IMR-90 (cell line): ENCODE measurements around the gene JADE2. TPM values are rescaled to one million over a fixed set of nuclear protein-coding genes. Genes with fewer than 3 reads are reported as not detected.

Experiments
- ATAC-seq: fragments of 200-7000 bp; cut with Tn5 transposase; 2 replicates; pipeline ENCODE4 v1.9.1; 2020; ENCODE audit warnings: low read depth, mild to moderate bottlenecking, moderate library complexity
- BruUV-seq: library from RNA; stranded (reverse); fragments of 400-500 nt; replicated peaks from 2 replicates; lab custom pipeline; 2021; lab: Mats Ljungman, UMichigan
- CTCF ChIA-PET: fragments of 300-600 bp; formaldehyde crosslinking; extraction: SDS; loops from one replicate; lab custom pipeline; 2021; ENCODE audit warnings: antibody characterized with exemption; lab: Yijun Ruan, JAX
- POLR2A ChIA-PET: fragments of 300-600 bp; sonication (Branson Sonifier 250); formaldehyde crosslinking; loops from one replicate; lab custom pipeline; 2022; ENCODE audit warnings: antibody characterized with exemption; ENCODE audit not compliant: unreplicated experiment; lab: Charles Lee
- DNase-seq: peaks from one replicate; pipeline ENCODE4 v3.0.0; 2013
- H2AFZ ChIP-seq: replicated peaks from 2 replicates; pipeline ENCODE3; 2013; ENCODE audit warnings: low read length, mild to moderate bottlenecking; ENCODE audit not compliant: poor library complexity
- H2AK5ac ChIP-seq: 2 replicates; pipeline ENCODE4 v1.6.1; 2013; ENCODE audit warnings: low read depth, low read length, inconsistent platforms
- H2AK9ac ChIP-seq: replicated peaks from 2 replicates; pipeline ENCODE3; 2013; ENCODE audit warnings: mild to moderate bottlenecking, low read depth, low read length, moderate library complexity; ENCODE audit not compliant: poor library complexity
- H2BK120ac ChIP-seq: 2 replicates; pipeline ENCODE4 v1.6.1; 2013; ENCODE audit warnings: low read depth, low read length, inconsistent platforms
- H2BK15ac ChIP-seq: 3 replicates; pipeline ENCODE4 v1.6.1; 2013; ENCODE audit warnings: low read depth, low read length, inconsistent platforms
- H2BK20ac ChIP-seq: 2 replicates; pipeline ENCODE4 v1.6.1; 2013; ENCODE audit warnings: low read depth, mild to moderate bottlenecking, inconsistent platforms, low read length, moderate library complexity
- H2BK5ac ChIP-seq: 2 replicates; pipeline ENCODE4 v1.6.1; 2013; ENCODE audit warnings: mild to moderate bottlenecking, low read depth, low read length, inconsistent platforms; ENCODE audit not compliant: poor library complexity, severe bottlenecking
- H3K14ac ChIP-seq: replicated peaks from 2 replicates; pipeline ENCODE4 v1.6.1; 2013; ENCODE audit warnings: low read depth, low read length, inconsistent platforms
- H3K18ac ChIP-seq: 2 replicates; pipeline ENCODE4 v1.6.1; 2013; ENCODE audit warnings: low read depth, low read length, control low read depth
- H3K23ac ChIP-seq: 2 replicates; pipeline ENCODE4 v1.6.1; 2013; ENCODE audit warnings: low read depth, low read length, inconsistent platforms
- H3K27ac ChIP-seq: 2 replicates; pipeline ENCODE4 v1.5.1; 2013; ENCODE audit warnings: mild to moderate bottlenecking, control low read depth, low read length; ENCODE audit not compliant: insufficient read depth
- H3K27me3 ChIP-seq: 2 replicates; pipeline ENCODE4 v1.6.1; 2013; ENCODE audit warnings: low read length; ENCODE audit not compliant: control insufficient read depth, insufficient read depth
- H3K36me3 ChIP-seq: 2 replicates; pipeline ENCODE4 v1.6.1; 2013; ENCODE audit warnings: low read length, mixed read lengths; ENCODE audit not compliant: control insufficient read depth, insufficient read depth
- H3K4ac ChIP-seq: 2 replicates; pipeline ENCODE4 v1.6.1; 2013; ENCODE audit warnings: low read depth, low read length, inconsistent platforms
- H3K4me1 ChIP-seq: 2 replicates; pipeline ENCODE4 v1.6.1; 2013; ENCODE audit warnings: low read length, mixed read lengths; ENCODE audit not compliant: control insufficient read depth, insufficient read depth
- H3K4me2 ChIP-seq: 2 replicates; pipeline ENCODE4 v1.6.1; 2013; ENCODE audit warnings: low read depth, mild to moderate bottlenecking, control low read depth, low read length, moderate library complexity
- H3K4me3 ChIP-seq: 2 replicates; pipeline ENCODE4 v1.5.1; 2013; ENCODE audit warnings: low read depth, mild to moderate bottlenecking, control low read depth, low read length, moderate library complexity; ENCODE audit not compliant: insufficient read depth
- H3K56ac ChIP-seq: 2 replicates; pipeline ENCODE4 v1.6.1; 2013; ENCODE audit warnings: low read length, inconsistent platforms; ENCODE audit not compliant: insufficient read depth; ENCODE audit errors: extremely low read depth
- H3K79me1 ChIP-seq, 2 experiments: 2 replicates each; pipeline ENCODE4 v1.6.1; 2013; ENCODE audit warnings: low read length in 2 of 2, inconsistent platforms in 1 of 2, low read depth in 1 of 2
- H3K9ac ChIP-seq: 2 replicates; pipeline ENCODE4 v1.6.1; 2013; ENCODE audit warnings: low read depth, low read length, control low read depth
- H3K9me1 ChIP-seq: 2 replicates; pipeline ENCODE4 v1.6.1; 2013; ENCODE audit warnings: low read length, inconsistent platforms; ENCODE audit not compliant: insufficient read depth
- H3K9me3 ChIP-seq: 2 replicates; pipeline ENCODE4 v1.6.1; 2013; ENCODE audit warnings: low read length; ENCODE audit not compliant: control insufficient read depth, insufficient read depth
- H4K20me1 ChIP-seq: 2 replicates; pipeline ENCODE4 v1.6.1; 2013; ENCODE audit warnings: low read length, inconsistent platforms; ENCODE audit not compliant: insufficient read depth
- H4K5ac ChIP-seq: 2 replicates; pipeline ENCODE4 v1.6.1; 2013; ENCODE audit warnings: mild to moderate bottlenecking, low read depth, low read length, control low read depth
- H4K8ac ChIP-seq, 2 experiments: 2 replicates each; pipeline ENCODE4 v1.6.1; 2013; ENCODE audit warnings: low read depth in 2 of 2, low read length in 2 of 2, control low read depth in 1 of 2, inconsistent platforms in 1 of 2
- H4K91ac ChIP-seq: 2 replicates; pipeline ENCODE4 v1.6.1; 2013; ENCODE audit warnings: low read depth, low read length, inconsistent platforms; ENCODE audit not compliant: insufficient read depth
- BHLHE40 ChIP-seq: fragments of 150-350 bp; IDR thresholded peaks from 2 replicates; pipeline ENCODE4 v1.6.1; 2016; ENCODE audit warnings: mild to moderate bottlenecking, low read depth, low read length
- CHD1 ChIP-seq: IDR thresholded peaks from 2 replicates; pipeline ENCODE4 v1.6.1; 2012; ENCODE audit warnings: low read depth, low read length, improper control_type of control experiment
- ELK1 ChIP-seq: fragments of 150-350 bp; IDR thresholded peaks from 2 replicates; pipeline ENCODE4 v1.6.1; 2016; ENCODE audit warnings: low read depth, mild to moderate bottlenecking, low read length, moderate library complexity, borderline replicate concordance
- MAFK ChIP-seq: IDR thresholded peaks from 2 replicates; pipeline ENCODE4 v1.6.1; 2012; ENCODE audit warnings: low read depth, low read length, improper control_type of control experiment
- MAZ ChIP-seq: IDR thresholded peaks from 2 replicates; pipeline ENCODE4 v1.6.1; 2012; ENCODE audit warnings: low read depth, mild to moderate bottlenecking, low read length, improper control_type of control experiment, moderate library complexity, borderline replicate concordance
- NFE2L2 ChIP-seq: fragments of 150-350 bp; IDR thresholded peaks from 2 replicates; pipeline ENCODE4 v1.6.1; 2016; ENCODE audit warnings: low read depth, mild to moderate bottlenecking, low read length
- POLR2A ChIP-seq: IDR thresholded peaks from 2 replicates; pipeline ENCODE4 v1.6.1; 2012; ENCODE audit warnings: mild to moderate bottlenecking, low read depth, low read length
- RAD21 ChIP-seq: IDR thresholded peaks from 2 replicates; pipeline ENCODE4 v1.6.1; 2012; ENCODE audit warnings: low read length, improper control_type of control experiment
- SMC3 ChIP-seq: fragments of 150-350 bp; IDR thresholded peaks from 2 replicates; pipeline ENCODE4 v1.6.1; 2016; ENCODE audit warnings: low read depth, mild to moderate bottlenecking, antibody characterized with exemption, low read length, moderate library complexity
- WGBS, 2 experiments: methylation state at CpG; one replicate each; pipeline versions ENCODE4 v1.1.5 to v1.1.7; 2013; ENCODE audit warnings: missing lambda C conversion rate in 2 of 2; ENCODE audit not compliant: insufficient read length in 1 of 2; ENCODE audit errors: extremely low coverage in 2 of 2; 5-methylcytosine and 5-hydroxymethylcytosine counted together
- dilution Hi-C: fragments of 300-500 bp; cut with HindIII; formaldehyde crosslinking; loops from one replicate; pipeline ENCODE4 v1.14.3; 2018; ENCODE audit warnings: low sequenced_read_pairs; ENCODE audit not compliant: unreplicated experiment
- in situ Hi-C: fragments of 300-500 bp; cut with MboI; formaldehyde crosslinking; loops from 3 replicates; pipeline ENCODE4 v1.14.3; 2019; ENCODE audit warnings: low sequenced_read_pairs, inconsistent platforms, mixed read lengths
- intact Hi-C: fragments of 100-400 bp; cut with micrococcal nuclease; formaldehyde crosslinking; loops from 2 replicates; pipeline ENCODE4 v1.10.0; 2022
- polyA plus RNA-seq, 3 experiments: library from polyadenylated mRNA; depleted of rRNA; stranded (reverse); fragments of >200 nt; gene quantifications; 2 replicates each; pipeline ENCODE4 v1.2.3, GENCODE V29; 2012; ENCODE audit warnings: low replicate concordance in 1 of 3
- total RNA-seq: library from RNA; depleted of rRNA; stranded (reverse); fragments of >200 nt; gene quantifications from 2 replicates; pipeline ENCODE4 v1.2.3, GENCODE V29; 2012
- TF ChIP-seq, protein P1 (sequence below): conservative IDR thresholded peaks from 2 replicates; pipeline ENCODE4 v1.5.1; 2012; ENCODE audit warnings: mild to moderate bottlenecking, low read depth, low read length, improper control_type of control experiment
- TF ChIP-seq, protein P2 (sequence below): fragments of 150-350 bp; IDR thresholded peaks from 2 replicates; pipeline ENCODE4 v1.6.1; 2017; ENCODE audit warnings: mild to moderate bottlenecking, antibody characterized with exemption, low read length, low read depth

Gene JADE2
- total and polyA plus RNA-seq, 2 of the 4 experiments (the other 2 are of a cell fraction): 13.3 to 14.9 TPM

GRCh38 chr5:134561871-134562296 is 36.4 kb downstream of the JADE2 start:
- Histone ChIP-seq H3K27ac (no peak overlapping the region), H3K4me3 (no peak overlapping the region), H2BK120ac (peak overlapping the region; percentile 77), H4K91ac (peak overlapping the region; percentile 40; the same call in 1 of the 2 replicates), H3K79me1 (peaks cover 12 to 24% of the 10 kb centered on the region in 2 experiments), H4K20me1 (no peaks in the 10 kb centered on the region), H3K14ac (peak overlapping the region; percentile 38), H2AFZ (peak overlapping the region; percentile 53), H2BK5ac (peak overlapping the region; percentile 14), H3K9ac (no peak overlapping the region), H3K9me3 (no peaks in the 10 kb centered on the region), H3K23ac (peak overlapping the region; percentile 7; the same call in 1 of the 2 replicates), H2BK15ac (no peak overlapping the region), H2BK20ac (no peak overlapping the region; the same call in 1 of the 2 replicates), H4K5ac (peak overlapping the region; percentile 5; the same call in 1 of the 2 replicates), H2AK5ac (peak overlapping the region; percentile 73; the same call in 1 of the 2 replicates), H3K9me1 (peaks cover 16% of the 10 kb centered on the region), H3K18ac (no peak overlapping the region; the same call in 1 of the 2 replicates), H3K56ac (no peak overlapping the region), H3K36me3 (peaks cover 67% of the 10 kb centered on the region), H3K4ac (peak overlapping the region; percentile 58), H3K4me2 (no peak overlapping the region), H2AK9ac (peak overlapping the region; percentile 75), H4K8ac (peak overlapping the region; percentile 37 to 42; a peak in 2 of 4 replicates), H3K4me1 (peaks cover 10% of the 10 kb centered on the region), H3K27me3 (no peaks in the 10 kb centered on the region)
- ChIA-PET CTCF (interaction anchor here (0.6 kb wide), 1 partner anchor 492 kb away, joined by 4 read pairs; no protein-coding TSS in a partner anchor), POLR2A (no interaction called here)
- DNase-seq: peak; percentile 74
- no TSS peak for BruUV-seq
- in situ Hi-C loops (no loop called here), dilution Hi-C loops (no loop called here), intact Hi-C loops (no loop called here)
- TF ChIP-seq NFE2L2 (peak; percentile 38; the same call in 1 of the 2 replicates), MAFK (peak; percentile 70), RAD21 (peak; percentile 37), BHLHE40 (no peak), SMC3 (peak; percentile 27; the same call in 1 of the 2 replicates), MAZ (no peak), POLR2A (no peak), CHD1 (no peak), ELK1 (no peak)
- TF ChIP-seq, protein P1, sequence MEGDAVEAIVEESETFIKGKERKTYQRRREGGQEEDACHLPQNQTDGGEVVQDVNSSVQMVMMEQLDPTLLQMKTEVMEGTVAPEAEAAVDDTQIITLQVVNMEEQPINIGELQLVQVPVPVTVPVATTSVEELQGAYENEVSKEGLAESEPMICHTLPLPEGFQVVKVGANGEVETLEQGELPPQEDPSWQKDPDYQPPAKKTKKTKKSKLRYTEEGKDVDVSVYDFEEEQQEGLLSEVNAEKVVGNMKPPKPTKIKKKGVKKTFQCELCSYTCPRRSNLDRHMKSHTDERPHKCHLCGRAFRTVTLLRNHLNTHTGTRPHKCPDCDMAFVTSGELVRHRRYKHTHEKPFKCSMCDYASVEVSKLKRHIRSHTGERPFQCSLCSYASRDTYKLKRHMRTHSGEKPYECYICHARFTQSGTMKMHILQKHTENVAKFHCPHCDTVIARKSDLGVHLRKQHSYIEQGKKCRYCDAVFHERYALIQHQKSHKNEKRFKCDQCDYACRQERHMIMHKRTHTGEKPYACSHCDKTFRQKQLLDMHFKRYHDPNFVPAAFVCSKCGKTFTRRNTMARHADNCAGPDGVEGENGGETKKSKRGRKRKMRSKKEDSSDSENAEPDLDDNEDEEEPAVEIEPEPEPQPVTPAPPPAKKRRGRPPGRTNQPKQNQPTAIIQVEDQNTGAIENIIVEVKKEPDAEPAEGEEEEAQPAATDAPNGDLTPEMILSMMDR: peak; percentile 40
- TF ChIP-seq, protein P2, sequence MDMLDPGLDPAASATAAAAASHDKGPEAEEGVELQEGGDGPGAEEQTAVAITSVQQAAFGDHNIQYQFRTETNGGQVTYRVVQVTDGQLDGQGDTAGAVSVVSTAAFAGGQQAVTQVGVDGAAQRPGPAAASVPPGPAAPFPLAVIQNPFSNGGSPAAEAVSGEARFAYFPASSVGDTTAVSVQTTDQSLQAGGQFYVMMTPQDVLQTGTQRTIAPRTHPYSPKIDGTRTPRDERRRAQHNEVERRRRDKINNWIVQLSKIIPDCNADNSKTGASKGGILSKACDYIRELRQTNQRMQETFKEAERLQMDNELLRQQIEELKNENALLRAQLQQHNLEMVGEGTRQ: no peak
- 87% methylated on average over 3 of the region's 9 CpGs; no CpG with 5 or more reads in 1 of the 2 experiments for WGBS, 2 experiments
- ATAC-seq: peak; percentile 87
